NCI-H1694 treated with DMSO at 0.1 percent for 48 hours (cell line): ENCODE results near the gene STARD5.

Experiments
- DNase-seq: peaks from one replicate; lab custom pipeline; 2025; lab: John Stamatoyannopoulos, UW

STARD5 gene

DNA sequence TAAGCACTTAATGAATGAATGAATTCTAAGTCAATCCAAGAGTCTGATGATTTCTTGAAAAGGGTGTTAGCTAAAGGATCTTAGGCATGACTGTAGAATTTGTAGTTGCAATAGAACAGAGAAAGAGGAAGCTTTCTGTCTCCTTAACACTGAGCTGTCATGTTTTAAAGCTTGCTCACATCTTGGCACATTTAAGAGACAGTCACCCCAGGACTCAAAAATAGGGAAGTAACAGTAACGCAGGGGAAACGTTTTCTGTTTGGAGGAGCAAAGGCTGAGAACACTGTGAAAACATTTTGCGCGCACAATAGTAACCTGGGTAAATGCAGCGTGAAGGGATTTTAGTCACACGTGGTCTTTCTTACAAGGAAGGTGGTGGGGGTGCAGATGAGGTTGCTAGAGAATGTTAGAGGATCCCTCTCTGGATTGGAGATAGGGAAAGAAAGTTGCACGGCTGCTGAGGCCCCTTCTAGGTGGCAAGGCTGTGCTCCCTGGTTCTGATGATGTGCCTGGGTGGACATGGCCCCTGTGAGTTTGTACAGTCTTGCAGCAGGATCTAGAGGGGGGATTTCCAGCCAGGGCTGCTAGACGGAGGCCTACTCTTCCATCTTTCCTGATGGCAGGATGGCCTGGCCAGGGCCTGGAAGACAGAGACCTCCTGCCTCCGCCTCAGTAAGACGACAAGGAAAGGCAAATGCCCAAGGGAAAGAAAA, 12.0 kb downstream of the STARD5 start:
- DNase-seq = no peak

DNA sequence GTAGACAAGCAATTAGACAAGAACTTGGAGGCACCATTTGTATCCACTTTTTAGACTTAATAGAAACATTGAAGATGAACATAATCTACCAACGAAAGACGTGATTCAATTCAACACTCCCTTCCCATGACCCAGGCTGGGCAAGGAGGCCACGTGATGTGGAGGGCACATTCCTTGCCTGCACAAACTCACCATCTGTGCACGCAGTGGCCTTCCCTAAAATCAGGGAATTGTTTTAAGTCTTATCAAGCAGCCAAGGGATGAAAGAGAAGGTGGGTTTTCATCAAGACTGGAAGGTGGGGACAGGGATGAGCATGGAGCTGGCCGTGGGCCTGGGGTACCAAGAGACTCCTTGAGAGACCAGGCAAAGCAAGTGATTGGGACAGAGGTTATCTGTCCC, 13.5 kb downstream of the STARD5 start:
- no peak for DNase-seq

DNA sequence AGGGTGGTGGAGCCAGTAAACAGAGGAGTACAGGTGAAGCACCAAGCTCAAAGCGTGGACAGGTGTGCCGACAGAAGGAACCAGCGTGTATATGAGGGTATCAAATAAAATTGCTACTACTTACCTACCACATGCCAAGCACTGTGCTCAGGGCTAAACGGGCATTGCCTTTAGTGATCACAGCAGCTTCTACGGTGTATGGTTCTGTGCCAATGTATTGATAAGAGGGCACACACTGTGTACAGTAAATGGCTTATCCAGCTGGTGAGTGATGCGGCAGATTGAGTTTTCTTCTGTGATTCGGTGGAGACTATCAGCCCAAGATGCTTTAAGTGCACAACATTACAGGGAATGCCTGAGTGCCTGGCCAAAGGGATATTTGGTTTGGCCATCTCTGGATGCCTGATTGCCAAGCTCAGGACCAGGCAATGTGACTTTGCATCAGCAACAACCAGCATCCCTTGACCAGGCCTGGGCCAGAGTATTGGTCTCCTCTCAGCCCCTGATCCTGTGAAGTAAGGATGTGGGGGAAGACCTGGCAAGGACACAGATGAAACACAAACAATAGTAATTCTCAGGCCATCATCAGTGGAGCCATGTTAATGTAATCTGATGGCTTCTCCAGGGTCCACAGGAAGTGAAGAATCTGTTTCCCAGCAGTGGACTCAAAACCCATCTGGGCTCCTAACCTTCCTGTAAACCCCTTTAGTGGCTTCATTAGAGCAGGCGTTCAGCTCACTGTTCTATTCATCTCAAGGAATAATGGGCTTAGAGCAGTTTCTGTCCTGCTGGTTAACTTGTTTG, 14.1 kb downstream of the STARD5 start:
- no peak for DNase-seq

GRCh38 chr15:81308260-81308659, 15.7 kb downstream of the STARD5 start:
- no peak for DNase-seq

DNA sequence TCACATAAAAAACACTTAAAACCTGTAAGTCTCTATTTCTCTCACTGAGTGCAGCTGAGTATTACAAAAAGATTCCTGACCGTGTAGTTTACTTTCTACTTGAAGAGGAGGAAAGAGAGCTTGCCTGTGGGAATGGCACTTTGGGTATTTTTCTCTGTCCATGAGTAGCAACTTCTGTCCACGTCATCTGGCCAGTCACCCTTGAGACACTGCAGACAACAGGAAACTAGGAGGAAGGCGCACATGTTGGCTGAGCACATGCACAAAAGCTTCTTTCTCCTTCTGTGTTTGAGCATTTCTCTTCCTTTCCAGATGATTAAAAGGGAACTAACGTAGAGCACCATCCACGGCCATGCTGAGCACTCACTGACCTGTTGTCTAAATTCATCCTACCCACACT, 19.7 kb downstream of the STARD5 start:
- DNase-seq = no peak

GRCh38 chr15:81303244-81304225, 20.4 kb downstream of the STARD5 start:
- no peak for DNase-seq

GRCh38 chr15:81302701-81303109, 21.2 kb downstream of the STARD5 start:
- no peak for DNase-seq

DNA sequence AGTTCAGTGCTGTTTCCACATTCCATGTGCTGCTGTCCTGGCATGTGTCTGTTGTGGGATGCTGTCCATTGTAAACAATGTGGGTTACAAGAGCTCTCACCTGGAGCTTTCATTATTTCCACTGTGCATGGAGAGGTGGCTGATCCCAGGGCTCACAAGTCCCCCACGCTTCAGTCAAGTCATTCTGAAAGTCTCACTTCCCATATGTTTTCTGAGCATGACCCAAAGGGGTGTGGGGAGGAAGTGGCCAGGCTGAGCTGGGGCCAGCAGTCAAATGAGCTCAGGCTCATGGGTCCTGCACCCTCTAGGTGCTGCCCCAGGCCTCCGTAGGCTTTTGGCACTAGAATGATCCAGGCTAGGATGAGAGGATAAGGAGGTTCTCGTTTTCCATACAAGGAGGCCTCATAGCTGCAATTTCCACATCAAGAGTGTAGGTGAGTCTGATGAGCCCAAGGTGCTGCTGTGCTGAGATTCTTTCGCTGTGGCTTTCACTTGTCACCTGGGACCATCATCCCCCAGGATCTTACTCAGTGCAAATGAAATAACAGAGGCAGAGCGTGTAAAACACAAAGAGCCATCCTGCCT, 22.0 kb downstream of the STARD5 start:
- DNase-seq = no peak

DNA sequence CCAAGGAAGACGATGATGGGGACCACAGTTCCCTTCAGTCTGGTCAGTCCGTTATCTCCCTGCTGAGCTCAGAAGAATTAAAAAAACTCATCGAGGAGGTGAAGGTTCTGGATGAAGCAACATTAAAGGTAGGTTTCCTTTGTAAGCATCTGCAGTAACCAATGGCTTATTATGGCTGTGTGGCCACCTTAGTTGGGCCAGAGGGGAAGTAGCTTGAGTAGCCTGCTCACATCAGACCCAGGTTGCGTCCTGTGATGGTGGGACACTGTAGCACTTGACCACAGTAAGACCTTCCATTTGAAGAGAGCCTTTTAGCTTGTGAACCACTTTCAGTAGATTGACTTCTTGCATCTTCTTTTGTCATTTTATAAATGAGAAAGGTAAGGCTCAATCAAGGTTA, 22.6 kb downstream of the STARD5 start:
- no peak for DNase-seq

- DNase-seq = no peak
These were observed 24.2 kb downstream of the STARD5 start for GRCh38 chr15:81299630-81300273.

GRCh38 chr15:81299156-81299555, 24.8 kb downstream of the STARD5 start:
- no peak for DNase-seq

GRCh38 chr15:81298611-81299010, 25.3 kb downstream of the STARD5 start:
- no peak for DNase-seq

GRCh38 chr15:81297603-81298575, 26.1 kb downstream of the STARD5 start:
- no peak for DNase-seq

DNA sequence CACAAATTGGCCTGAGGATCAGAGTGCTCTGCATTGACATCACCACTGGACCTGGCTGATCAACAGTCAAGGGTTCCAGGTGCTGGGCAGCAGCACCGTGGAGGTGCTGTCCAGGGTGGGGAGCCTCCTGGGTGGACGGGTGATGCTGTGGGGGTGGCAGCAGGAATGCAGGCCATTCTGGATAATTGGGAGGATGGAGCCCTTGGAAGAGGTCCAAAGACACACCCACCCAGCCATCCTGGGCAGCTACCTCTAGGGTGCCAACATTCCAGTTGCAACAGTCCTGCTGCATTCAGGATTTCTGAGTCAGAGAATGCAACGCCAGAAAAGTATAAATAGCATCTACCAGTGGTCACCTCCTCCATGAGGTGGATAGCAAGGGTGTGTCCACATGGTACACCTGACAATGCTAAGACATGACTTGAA, 26.8 kb downstream of the STARD5 start:
- DNase-seq = no peak

DNA sequence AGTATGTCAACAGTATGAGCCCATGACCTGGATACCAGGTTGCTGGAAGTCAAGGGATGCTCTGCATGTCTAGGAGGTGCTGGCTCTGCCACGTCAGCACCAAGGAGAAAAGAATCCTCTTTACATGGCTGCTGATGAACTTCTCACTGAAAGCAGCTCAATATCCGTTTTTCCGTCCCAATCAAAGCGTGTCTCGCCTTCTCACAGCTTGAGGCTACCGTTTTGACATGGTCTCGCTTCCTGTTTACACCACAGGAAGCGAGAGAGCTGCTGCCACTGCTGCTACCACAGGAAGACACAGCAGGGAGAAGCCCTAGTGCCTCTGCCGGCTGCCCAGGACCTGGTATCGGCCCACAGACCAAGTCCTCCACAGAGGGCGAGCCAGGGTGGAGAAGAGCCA, 27.3 kb downstream of the STARD5 start:
- no peak for DNase-seq

GRCh38 chr15:81296186-81296585, 27.8 kb downstream of the STARD5 start:
- DNase-seq = no peak

GRCh38 chr15:81295486-81296121, 28.3 kb downstream of the STARD5 start:
- no peak for DNase-seq

- no peak for DNase-seq
These were observed 29.4 kb downstream of the STARD5 start for GRCh38 chr15:81294516-81294880.

DNA sequence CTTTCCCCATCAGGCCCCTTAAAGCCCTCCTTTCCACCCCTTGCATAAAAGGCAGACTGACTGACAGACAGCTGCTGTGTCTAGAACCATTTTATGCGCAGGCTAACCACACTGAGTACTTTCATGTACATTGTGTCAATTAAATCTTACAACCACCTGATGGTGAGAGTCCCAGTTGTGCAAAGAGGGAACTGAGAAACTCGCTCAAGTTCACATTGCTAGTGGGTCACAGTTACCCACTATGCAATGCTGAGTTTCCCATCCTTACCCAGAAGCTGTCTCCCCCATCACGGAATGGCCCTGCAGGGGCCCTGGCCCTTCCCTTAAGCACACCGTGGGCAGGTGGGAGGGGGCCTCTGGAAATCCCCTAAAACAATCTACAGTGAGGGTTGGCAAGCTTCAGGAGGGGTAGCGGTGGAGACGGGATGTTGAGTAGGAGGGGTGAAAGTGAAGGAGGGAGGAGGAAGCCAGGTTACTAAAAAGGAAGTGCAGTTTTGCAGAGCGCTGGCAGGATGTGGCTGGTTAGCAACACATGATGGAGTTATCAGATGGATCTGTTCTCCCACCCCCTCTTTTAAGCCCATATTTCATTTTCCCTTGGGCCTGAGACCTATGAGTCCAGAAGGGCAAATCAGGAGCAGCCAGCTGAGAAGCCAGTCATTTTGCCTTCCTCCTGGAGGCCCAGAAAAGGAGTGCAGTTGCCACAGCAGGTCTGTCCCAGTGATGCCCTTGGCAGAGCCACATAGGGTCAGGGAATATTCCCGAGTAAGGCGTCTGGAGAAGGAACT, 30.0 kb downstream of the STARD5 start:
- DNase-seq = no peak
